HG03342 (cell line): Measurements from ENCODE around the gene KDM3B.
"Not testable (repeated sequence)": the region's sequence is repeated elsewhere in the genome, so short reads cannot be mapped to it uniquely, and the experiment has no call there.

Source experiments
- ATAC-seq: cut with Tn5 transposase; IDR thresholded peaks from one replicate; pipeline ENCODE4 v1.9.1; 2021; ENCODE audit warnings: mild to moderate bottlenecking, moderate library complexity; ENCODE audit not compliant: unreplicated experiment

KDM3B gene

DNA sequence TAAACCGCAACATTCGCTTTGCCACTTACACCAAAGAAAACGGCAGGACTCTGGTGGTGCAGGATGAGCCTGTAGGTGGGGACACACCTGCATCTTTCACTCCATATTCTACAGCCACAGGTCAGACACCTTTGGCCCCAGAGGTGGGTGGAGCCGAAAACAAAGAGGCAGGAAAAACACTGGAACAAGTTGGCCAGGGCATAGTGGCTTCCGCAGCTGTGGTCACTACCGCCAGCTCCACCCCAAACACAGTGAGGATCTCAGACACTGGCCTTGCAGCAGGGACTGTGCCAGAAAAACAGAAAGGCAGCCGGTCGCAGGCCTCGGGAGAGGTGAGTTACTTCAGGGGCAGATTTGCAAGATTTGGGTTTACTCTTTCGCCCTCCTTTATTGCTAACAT, 33.8 kb downstream of the KDM3B start:
- ATAC-seq: no peak

GRCh38 chr5:138389332-138389731, 36.8 kb downstream of the KDM3B start:
- no peak for ATAC-seq

- not testable (repeated sequence) for ATAC-seq
These were observed 37.4 kb downstream of the KDM3B start for GRCh38 chr5:138389911-138390310.

- ATAC-seq: no peak
These were observed 39.4 kb downstream of the KDM3B start for GRCh38 chr5:138391859-138392386.

- no peak for ATAC-seq
These were observed 50.2 kb downstream of the KDM3B start for GRCh38 chr5:138402640-138403039.

DNA sequence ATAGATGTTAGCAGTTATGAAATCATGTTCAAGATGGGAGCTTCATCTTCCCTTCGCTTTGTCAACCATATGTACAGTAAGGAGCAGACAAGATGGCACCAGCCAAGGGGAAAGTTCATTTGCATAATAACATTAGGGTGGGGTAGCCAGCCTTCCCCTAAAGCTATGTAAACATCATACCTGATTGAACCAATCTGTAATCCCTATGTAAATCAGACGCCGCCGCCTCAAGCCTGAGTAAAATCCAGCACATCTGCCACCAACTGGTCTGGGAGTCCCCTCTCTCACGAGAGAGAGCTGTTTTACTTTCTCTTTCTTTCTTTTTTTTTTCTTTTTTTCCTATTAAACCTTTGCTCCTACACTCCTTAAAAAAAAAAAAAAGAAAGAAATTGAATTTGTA, 55.5 kb downstream of the KDM3B start:
- peak; percentile 57 for ATAC-seq

GRCh38 chr5:138410996-138411640, 58.6 kb downstream of the KDM3B start:
- not testable (repeated sequence) for ATAC-seq

GRCh38 chr5:138418444-138418843, 66.0 kb downstream of the KDM3B start:
- ATAC-seq: no peak

DNA sequence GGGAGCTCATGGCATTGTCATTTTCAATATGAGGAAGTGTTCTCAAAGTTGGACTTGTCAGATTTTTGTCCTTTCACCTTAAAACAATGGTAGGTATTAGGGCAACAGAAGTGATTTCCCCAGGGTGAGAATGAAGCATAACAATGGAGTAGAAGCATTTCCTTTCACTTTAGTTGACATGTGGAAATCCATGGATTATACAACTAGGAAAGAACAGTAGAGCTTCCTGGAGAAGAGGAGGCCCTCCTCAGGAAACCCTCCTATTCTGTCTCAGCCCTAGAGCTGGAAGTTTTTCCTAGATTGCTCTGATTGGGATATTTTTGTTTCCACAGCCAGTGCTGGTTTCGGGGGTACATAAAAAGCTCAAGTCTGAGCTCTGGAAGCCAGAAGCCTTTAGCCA, 72.6 kb downstream of the KDM3B start:
- no peak for ATAC-seq

GRCh38 chr5:138435943-138436342, 83.5 kb downstream of the KDM3B start:
- no peak for ATAC-seq

- no peak for ATAC-seq
These were observed 85.7 kb downstream of the KDM3B start for GRCh38 chr5:138438003-138438723.

DNA sequence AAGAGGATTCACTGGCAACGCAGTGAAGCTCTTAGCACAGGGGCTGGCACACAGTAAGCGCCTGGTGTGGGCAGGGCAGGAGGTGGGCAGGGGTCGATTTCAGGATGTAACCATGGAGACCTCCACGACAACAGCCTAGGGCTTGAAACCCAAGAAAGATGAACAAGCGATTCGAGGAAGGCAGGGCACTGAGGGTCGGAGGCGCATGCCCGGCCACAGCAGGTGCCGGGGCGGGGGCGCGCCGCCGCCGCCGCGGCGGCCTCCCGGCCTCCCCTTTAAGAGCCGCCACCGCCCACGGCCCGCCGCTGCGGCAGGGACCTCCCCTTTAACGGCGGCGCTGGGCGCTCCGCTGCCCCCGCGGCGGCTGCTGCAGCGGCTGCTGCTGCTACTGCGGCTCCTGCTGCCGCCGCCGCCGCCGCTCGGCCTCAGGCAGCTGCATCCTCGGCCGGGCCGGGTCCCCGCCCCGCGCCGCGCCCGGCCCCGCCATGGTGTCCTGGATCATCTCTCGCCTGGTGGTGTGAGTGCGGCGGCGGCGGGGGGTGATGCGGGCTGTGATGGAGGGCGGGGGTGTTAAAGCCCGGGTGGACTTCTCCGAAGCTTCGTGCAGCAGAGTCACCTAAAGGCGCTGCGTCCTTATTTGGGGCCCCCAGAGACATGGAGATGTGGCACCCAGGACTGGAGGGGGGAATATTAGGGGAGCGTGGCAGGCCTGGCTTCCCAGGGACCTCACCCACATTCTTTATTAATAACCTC, 86.4 kb downstream of the KDM3B start, which contains the start of gene REEP2:
TSS of gene REEP2 (plus strand) at position 334 of the 753 bp plus-strand sequence. CDS start at position 486, 152 bp downstream.
- ATAC-seq: peak; percentile 84

- no peak for ATAC-seq
These were observed 87.1 kb downstream of the KDM3B start for GRCh38 chr5:138439477-138440158.

DNA sequence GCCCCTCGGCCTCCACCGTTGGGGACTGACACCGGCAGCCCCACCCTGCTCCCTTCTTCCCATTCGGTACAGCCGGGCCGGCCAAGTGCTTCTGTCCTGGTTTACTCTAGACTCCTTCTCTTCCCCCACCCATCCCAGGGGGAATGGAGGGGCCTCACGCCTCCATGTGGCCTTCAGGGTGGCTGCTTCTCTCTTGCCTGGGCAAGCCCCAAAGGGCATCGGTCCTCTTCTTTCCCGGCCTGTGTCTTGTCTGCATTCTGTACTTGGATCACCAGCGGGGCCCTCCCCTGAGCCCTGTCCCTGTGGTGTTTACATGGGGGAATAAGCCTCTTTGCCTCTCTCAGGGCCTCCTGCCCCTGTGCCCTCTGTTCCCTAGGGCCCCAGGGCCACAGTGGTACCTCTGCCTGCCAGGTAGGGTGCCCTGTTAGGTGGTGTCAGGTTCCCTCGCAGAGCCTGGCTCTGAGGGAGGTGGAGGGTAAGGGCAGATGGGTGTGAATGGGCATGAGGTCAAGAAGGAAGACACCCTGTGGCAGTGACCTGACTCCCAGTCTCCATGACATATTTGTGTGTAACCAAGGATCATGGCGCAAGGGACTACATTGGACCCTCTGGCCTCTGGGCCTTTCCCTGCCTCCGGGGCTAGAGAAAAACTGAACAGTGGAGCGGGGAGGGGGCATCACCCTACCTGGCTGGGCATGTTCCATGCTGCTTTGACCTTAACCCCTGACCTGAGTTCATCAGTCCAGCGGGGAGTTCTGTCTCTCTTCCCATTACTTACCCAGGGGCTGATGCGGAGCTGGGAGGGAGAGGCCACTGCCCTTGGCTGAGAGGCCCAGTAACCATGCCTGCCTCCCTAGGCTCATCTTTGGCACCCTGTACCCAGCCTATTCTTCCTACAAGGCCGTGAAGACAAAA, 87.9 kb downstream of the KDM3B start:
- ATAC-seq: no peak

DNA sequence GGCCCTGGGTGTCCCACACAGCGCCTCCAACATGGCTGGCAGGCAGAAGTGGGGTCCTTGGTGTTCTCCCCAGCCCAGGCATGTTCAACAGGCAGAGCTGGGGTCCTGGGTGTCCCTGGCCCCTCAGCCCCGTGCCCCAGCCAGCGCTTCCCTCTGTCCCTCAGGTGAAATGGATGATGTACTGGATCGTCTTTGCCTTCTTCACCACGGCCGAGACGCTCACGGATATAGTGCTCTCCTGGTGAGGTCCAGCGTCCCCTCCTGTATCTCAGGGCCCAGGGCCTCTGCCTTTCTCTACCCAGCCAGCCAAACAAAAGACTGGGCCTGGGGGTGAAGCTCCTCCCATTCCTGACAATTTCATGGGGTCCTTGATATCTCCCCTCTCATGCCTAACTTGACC, 88.7 kb downstream of the KDM3B start:
- no peak for ATAC-seq

DNA sequence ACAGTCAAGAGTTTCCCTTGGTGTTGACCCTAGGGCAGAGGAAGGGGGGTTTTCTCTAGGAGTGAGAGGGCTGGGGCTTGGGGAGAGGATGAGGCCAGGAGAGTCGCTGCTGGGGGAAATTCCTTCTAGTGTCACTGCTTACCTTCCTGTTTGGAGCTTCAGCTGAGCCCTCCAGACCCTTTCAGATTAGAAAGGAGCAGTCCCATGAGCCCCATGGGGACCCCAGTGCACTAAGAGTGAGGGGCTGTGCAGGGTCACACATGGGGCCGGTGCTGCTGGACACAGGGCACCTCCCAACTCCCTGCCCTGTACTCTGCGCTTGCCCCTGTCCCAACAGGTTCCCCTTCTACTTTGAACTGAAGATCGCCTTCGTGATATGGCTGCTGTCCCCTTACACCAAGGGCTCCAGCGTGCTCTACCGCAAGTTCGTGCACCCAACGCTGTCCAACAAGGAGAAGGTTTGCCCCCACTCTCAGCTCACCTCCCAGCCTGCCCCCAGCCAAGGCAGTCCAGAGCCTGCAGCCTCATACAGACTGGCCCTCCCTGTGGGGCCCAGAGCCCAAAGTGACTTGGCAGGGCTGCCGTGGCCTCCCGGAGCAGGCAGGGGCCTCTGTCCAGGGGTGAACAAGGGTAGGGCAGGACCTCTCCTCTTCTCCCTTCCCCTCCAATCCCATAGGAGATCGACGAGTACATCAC, 91.7 kb downstream of the KDM3B start:
- ATAC-seq: no peak

DNA sequence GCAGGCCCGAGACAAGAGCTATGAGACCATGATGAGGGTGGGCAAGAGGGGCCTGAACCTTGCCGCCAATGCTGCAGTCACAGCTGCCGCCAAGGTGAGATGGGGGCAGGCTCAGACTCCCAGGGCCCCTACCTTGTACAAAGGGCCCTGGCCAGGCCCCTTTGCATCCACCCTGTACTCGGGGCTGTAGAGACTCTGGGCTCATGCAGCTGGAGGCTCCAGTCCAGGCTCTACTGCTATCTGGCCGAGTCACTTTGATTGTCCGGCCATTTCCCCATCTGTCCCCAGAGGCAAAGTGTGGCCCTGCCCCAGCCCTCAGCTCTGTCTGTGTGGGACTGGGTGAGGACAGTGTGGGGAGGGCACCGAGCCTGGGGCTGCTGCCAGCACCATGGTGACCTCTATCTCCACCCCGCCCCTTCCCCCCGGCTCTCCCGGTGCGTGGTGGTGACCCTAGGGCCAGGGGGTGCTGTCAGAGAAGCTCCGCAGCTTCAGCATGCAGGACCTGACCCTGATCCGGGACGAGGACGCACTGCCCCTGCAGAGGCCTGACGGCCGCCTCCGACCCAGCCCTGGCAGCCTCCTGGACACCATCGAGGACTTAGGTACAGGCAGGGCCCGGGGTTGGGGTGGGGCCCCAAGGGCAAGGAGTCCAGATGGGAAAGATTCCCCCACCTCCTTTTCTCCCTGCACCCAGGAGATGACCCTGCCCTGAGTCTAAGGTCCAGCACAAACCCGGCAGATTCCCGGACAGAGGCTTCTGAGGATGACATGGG, 92.5 kb downstream of the KDM3B start:
- no peak for ATAC-seq

- no peak for ATAC-seq
These were observed 93.2 kb downstream of the KDM3B start for GRCh38 chr5:138445547-138446271.
